GM12874 (cell line): ENCODE results near the gene C6orf15.

ENCODE experiments used
- TF ChIP-seq, protein P1 (sequence below): IDR thresholded peaks from 2 replicates; pipeline ENCODE4 v1.5.1; 2011; ENCODE audit warnings: low read depth, mild to moderate bottlenecking, control low read depth, low read length, moderate library complexity; ENCODE audit not compliant: insufficient read depth

The C6orf15 gene

DNA sequence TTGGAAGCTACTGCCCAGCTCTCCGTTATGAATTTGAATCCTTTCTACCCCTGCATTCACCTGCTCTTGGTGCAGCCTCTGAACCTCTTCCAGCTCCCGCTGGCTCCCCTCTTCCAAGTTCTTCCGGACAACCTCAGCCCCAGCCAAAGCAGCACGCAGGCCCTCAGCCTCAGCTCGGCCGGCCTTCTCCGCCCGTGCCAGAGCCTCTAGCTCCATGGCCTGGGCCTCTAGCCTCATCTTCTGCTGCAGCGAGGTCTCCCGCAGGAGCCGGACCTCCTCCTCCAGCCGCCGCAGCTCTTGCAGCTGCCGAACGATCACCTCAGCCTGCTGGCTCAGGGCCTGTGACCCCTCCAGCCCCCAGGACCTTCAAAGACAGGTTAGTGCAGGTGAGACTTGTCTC, 42.1 kb upstream of the C6orf15 start:
- TF ChIP-seq, protein P1, sequence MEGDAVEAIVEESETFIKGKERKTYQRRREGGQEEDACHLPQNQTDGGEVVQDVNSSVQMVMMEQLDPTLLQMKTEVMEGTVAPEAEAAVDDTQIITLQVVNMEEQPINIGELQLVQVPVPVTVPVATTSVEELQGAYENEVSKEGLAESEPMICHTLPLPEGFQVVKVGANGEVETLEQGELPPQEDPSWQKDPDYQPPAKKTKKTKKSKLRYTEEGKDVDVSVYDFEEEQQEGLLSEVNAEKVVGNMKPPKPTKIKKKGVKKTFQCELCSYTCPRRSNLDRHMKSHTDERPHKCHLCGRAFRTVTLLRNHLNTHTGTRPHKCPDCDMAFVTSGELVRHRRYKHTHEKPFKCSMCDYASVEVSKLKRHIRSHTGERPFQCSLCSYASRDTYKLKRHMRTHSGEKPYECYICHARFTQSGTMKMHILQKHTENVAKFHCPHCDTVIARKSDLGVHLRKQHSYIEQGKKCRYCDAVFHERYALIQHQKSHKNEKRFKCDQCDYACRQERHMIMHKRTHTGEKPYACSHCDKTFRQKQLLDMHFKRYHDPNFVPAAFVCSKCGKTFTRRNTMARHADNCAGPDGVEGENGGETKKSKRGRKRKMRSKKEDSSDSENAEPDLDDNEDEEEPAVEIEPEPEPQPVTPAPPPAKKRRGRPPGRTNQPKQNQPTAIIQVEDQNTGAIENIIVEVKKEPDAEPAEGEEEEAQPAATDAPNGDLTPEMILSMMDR = no peak

DNA sequence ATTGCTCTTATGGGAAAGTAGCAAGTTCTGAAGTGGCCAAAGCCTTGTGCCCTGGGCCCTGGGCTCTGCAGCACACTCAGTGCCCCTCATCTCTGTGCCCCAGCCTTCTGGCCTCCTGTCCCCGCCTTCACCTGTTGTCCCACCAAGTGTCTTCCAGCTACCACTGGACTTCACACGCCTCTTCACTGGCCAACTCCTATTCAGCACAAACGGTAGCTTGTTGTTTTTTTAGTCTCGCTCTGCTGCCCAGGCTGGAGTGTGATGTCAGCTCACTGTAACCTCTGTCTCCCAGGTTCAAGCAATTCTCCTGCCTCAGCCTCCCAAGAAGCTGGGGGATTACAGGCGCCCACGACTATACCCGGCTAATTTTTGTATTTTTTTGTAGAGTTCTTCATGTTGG, 40.4 kb upstream of the C6orf15 start:
- TF ChIP-seq, protein P1 = no peak

DNA sequence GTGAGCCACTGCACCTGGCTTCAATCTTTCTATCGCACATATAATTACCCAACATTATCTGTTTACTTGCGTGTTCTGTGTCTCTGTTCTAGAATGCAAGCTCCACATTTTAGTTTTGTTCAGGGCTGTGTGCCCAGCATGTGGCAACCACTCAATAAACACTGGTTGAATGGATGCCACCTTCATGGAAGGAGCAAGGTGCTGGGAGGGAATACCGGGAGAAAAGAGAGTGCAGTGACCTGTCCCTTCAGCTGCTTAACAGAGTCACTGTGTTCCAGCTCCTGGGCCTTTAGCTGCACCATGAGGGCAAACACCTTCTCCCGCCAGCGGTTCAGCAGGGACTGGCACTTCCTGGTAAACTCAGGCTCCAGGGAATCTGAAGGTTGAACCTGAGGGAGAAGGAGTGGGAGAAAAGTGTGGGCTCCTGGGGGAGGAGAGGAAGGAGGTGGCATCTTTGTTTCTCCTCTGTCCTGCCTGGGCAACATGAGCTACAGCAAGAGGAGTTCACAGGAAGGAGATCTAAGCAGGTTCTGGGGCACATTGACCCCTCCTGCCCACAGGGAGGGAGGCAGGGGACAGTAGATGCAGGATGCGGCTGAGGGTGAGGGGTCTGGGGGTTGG, 37.6 kb upstream of the C6orf15 start:
- TF ChIP-seq, protein P1 = no peak

DNA sequence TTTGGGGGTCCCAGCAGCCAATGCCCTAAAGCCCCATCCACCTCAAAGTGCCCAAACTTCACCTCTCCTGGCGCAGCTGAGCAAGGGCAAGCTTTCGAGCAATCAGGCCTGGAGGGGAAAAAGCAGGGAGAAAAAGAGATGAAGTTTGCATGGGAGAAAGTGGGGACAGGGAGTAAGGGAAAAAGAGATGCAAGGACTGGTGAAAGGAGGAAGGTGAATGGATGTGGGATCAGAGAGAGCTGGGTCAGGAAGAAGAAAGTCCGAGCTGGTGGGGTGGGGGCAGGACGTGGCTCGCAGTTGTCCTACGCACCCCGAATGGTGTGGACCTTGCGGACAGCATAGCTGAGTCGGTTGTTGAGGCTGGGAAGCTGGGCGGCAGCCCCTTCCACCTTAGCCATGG, 33.0 kb upstream of the C6orf15 start:
- TF ChIP-seq, protein P1 = no peak

DNA sequence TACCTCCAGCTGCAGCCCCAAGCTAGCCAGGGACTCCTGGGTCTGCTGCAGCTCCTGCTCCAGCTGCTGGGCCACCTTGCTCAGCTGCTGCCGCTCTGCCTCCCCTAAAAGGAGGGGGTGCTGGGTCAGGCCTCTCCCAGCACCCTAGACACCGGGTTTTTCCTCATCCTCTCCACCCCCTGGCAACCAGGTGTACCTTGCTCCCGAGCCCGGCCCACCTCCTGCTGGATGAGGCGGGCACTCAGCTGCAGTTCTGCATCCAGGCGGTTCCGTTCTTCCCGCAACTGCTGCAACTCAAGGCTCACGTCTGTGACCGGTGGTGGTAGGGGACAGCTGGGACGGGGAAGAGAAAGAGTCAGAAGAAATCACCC, 32.6 kb upstream of the C6orf15 start:
- TF ChIP-seq, protein P1 = no peak

DNA sequence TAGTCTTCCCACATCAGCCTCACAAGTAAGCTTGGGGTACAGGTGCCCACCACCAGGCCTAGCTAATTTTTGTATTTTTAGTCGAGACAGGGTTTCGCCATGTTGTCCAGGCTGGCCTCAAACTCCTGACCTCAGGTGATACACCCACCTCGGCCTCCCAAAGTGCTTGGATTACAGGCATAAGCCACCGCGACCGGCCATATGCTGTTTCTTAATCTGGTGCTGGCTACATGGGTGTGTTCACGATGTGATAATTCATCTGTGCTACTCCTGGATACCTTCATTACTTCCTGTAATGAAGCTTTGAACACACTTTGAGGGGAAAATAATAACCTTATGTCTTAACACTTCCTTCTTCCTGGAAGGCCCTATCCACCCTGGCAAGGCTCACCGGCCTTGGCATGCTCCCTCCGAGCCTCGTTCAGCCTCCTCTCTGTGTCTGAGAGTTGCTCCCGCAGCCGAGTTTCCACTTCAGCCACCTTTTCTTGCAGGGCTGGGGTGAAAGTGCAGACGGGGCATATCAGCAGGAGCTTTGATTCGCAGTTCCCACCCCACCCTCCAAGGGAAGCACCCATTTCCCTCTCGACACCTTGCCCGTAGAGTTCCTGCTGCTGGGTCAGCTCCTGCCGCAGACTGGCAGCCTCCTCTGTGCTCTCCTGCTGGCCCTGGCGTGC, 32.1 kb upstream of the C6orf15 start:
- TF ChIP-seq, protein P1 = no peak

DNA sequence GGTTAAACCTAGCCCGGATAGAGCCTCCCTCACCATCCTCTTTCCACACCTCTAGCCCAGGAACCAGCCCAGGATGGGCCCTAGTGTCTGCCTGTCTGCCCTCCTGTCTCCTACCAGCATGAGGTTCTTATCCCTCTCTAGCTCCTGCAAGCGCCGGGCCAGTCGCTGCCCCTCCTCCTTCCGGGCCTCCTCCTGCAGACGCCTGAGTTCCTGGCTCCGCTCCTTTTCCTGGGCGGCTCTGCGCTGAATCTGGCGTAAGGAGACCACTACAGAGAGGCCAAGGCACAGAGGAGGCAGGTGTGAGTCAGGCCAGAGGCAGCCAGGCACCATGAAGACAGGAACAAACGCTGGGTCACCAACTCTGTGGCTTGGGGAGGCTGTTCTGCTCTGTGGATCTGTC, 30.8 kb upstream of the C6orf15 start:
- TF ChIP-seq, protein P1 = no peak
